Loucy (cell line): ENCODE data around the gene ZNF780B.

Source experiments
- CTCF ChIP-seq: fragments of 200-600 bp; sonication (generic); conservative IDR thresholded peaks from 2 replicates; pipeline ENCODE4 v1.5.1; 2014; ENCODE audit warnings: mild to moderate bottlenecking, antibody characterized with exemption, low read length
- EZH2phosphoT487 ChIP-seq: fragments of 200-600 bp; IDR thresholded peaks from 2 replicates; pipeline ENCODE4 v1.6.1; 2018; ENCODE audit warnings: antibody characterized with exemption, mild to moderate bottlenecking, moderate library complexity, borderline replicate concordance

- TF ChIP-seq CTCF, result no peak
- no peak for TF ChIP-seq EZH2phosphoT487
These were observed 35.4 kb upstream of the ZNF780B start for GRCh38 chr19:40091205-40092129.
